Vagina (tissue), 2 donors: ENCODE data around the gene C16orf95.

Experiments
- POLR2A ChIP-seq, 2 donors: fragments of 450-650 bp; IDR thresholded peaks; one replicate each; pipeline ENCODE4 v1.6.1; 2017; ENCODE audit warnings: antibody characterized with exemption in 2 of 2, mild to moderate bottlenecking in 2 of 2, moderate library complexity in 2 of 2
- TF ChIP-seq, protein P1 (sequence below), 3 experiments: fragments of 450-650 bp in 2 of 3; fragments of 200-600 bp in 1 of 3; sonication (generic) in 1 of 3; IDR thresholded peaks; one replicate each; pipeline ENCODE4 v1.5.1; 2017 to 2019; ENCODE audit warnings: antibody characterized with exemption in 3 of 3, mild to moderate bottlenecking in 2 of 3, moderate library complexity in 2 of 3

DNA sequence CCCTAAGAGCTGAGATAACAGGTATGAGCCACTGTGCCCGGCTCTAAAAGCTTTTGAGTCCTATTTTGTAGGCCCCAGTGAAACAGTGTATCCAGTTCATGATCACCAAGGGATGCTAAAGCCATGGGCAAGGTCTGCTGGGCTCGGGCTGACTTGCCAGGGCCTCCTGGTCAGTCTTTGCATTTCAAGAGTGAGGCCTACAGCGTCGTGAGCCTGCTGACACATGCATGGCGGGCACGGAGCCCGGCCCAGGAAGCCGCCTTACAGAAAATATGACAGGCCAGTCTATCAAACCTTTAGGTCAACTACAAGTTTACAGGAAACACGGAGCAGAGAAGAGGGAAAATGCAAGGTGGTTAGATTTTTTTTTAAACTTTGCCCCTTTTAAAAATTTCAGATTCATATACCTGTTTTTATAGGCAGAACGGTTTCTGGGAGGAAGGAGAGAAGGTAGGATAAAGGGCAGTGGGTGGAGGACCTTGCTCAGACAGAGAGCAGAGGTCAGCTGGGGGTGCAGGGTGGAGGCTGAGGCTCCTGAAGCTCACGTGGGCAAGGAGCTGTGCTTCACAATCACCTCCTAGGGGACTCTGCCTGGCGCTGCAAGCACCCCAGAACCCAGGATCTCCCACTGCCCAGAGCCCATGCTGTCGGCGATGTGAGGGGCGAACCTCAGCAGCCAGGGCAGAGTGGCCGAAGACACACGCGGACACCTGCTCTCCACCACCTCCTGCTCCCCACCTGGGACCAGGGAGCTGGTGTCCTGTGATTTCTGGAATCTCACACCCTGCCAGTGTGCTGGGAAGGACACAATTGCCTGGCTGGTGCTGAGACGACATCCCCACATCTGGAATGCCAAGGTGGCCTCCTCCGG, 21.3 kb downstream of the C16orf95 start:
- TF ChIP-seq, protein P1, sequence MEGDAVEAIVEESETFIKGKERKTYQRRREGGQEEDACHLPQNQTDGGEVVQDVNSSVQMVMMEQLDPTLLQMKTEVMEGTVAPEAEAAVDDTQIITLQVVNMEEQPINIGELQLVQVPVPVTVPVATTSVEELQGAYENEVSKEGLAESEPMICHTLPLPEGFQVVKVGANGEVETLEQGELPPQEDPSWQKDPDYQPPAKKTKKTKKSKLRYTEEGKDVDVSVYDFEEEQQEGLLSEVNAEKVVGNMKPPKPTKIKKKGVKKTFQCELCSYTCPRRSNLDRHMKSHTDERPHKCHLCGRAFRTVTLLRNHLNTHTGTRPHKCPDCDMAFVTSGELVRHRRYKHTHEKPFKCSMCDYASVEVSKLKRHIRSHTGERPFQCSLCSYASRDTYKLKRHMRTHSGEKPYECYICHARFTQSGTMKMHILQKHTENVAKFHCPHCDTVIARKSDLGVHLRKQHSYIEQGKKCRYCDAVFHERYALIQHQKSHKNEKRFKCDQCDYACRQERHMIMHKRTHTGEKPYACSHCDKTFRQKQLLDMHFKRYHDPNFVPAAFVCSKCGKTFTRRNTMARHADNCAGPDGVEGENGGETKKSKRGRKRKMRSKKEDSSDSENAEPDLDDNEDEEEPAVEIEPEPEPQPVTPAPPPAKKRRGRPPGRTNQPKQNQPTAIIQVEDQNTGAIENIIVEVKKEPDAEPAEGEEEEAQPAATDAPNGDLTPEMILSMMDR (IDR thresholded peaks at IDR 0.05) = no peak
- TF ChIP-seq POLR2A (IDR thresholded peaks at IDR 0.05) = no peak
